B cell (primary cell): ENCODE data around the gene TRPV2. TPM values are rescaled to one million over a fixed set of nuclear protein-coding genes. Genes with fewer than 3 reads are reported as not detected.

Source experiments
- ATAC-seq: fragments of 200-7000 bp; cut with Tn5 transposase; one replicate; pipeline ENCODE4 v1.10.0; 2021; ENCODE audit warnings: low read depth, mild to moderate bottlenecking, moderate number of reproducible peaks, moderate library complexity
- CTCF ChIA-PET: fragments of 350-600 bp; sonication (Branson Sonifier 250); formaldehyde crosslinking; loops from one replicate; lab custom pipeline; 2021; ENCODE audit warnings: antibody characterized with exemption, inconsistent platforms; lab: Charles Lee
- POLR2A ChIA-PET: fragments of 350-600 bp; sonication (Branson Sonifier 250); formaldehyde crosslinking; loops from one replicate; lab custom pipeline; 2021; ENCODE audit warnings: antibody characterized with exemption; lab: Charles Lee
- DNase-seq: peaks from one replicate; pipeline ENCODE4 v3.0.0; 2013
- H2AFZ ChIP-seq: 2 replicates; pipeline ENCODE4 v1.6.1; 2012; ENCODE audit warnings: mild to moderate bottlenecking, low read depth, low read length; ENCODE audit not compliant: insufficient read depth, poor library complexity, severe bottlenecking
- H3K27ac ChIP-seq, 2 donors: 1 replicate in 1 of 2; 2 replicates in 1 of 2; pipeline ENCODE4 v1.5.1; 2012 to 2013; ENCODE audit warnings: low read length in 2 of 2, mild to moderate bottlenecking in 2 of 2, moderate library complexity in 1 of 2
- H3K27me3 ChIP-seq, 4 experiments: fragments of 200-600 bp in 1 of 4; sonication (generic) in 1 of 4; replicated peaks in 1 of 4; 1 replicate in 2 of 4; 2 replicates in 2 of 4; pipeline versions ENCODE4 v1.6.1 to v1.7.0; 2013 to 2016; ENCODE audit warnings: low read length in 3 of 4, mild to moderate bottlenecking in 2 of 4, mixed read lengths in 1 of 4, moderate library complexity in 1 of 4; ENCODE audit not compliant: insufficient read depth in 4 of 4, control insufficient read depth in 3 of 4; ENCODE audit errors: control extremely low read depth in 1 of 4
- H3K36me3 ChIP-seq, 2 experiments: replicated peaks in 1 of 2; 1 replicate in 1 of 2; 2 replicates in 1 of 2; pipeline versions ENCODE4 v1.6.1 to v1.7.1; 2013; ENCODE audit warnings: low read length in 1 of 2; ENCODE audit not compliant: insufficient read depth in 2 of 2, control insufficient read depth in 1 of 2; ENCODE audit errors: control extremely low read depth in 1 of 2, extremely low read depth in 1 of 2
- H3K4me1 ChIP-seq, 2 donors: fragments of 200-600 bp in 1 of 2; sonication (generic) in 1 of 2; 1 replicate in 1 of 2; 2 replicates in 1 of 2; pipeline versions ENCODE4 v1.5.1 to v1.6.1; 2013 to 2017; ENCODE audit warnings: low read length in 2 of 2; ENCODE audit not compliant: control insufficient read depth in 2 of 2, insufficient read depth in 2 of 2
- H3K4me2 ChIP-seq: replicated peaks from 2 replicates; pipeline ENCODE3; 2012; ENCODE audit warnings: mild to moderate bottlenecking, low read depth, low read length; ENCODE audit not compliant: poor library complexity, severe bottlenecking
- H3K4me3 ChIP-seq, 5 experiments: fragments of 200-600 bp in 1 of 5; sonication (generic) in 1 of 5; 1 replicate in 3 of 5; 2 replicates in 2 of 5; pipeline versions ENCODE4 v1.5.1 to v1.7.0; 2011 to 2016; ENCODE audit warnings: low read length in 4 of 5, mild to moderate bottlenecking in 4 of 5, low read depth in 2 of 5, control low read depth in 1 of 5, moderate library complexity in 1 of 5; ENCODE audit not compliant: insufficient read depth in 1 of 5; ENCODE audit errors: control extremely low read depth in 1 of 5, extremely low read depth in 1 of 5
- H3K79me2 ChIP-seq: fragments of 200-600 bp; sonication (generic); one replicate; pipeline ENCODE4 v1.6.0; 2016; ENCODE audit warnings: low read length; ENCODE audit not compliant: control insufficient read depth, insufficient read depth
- H3K9ac ChIP-seq: fragments of 200-600 bp; sonication (generic); 2 replicates; pipeline ENCODE4 v1.6.1; 2017; ENCODE audit warnings: mild to moderate bottlenecking, low read length, moderate library complexity
- H3K9me3 ChIP-seq, 3 donors: one replicate each; pipeline versions ENCODE4 v1.6.1 to v1.7.1; 2013; ENCODE audit warnings: low read length in 2 of 3; ENCODE audit not compliant: control insufficient read depth in 2 of 3, insufficient read depth in 1 of 3; ENCODE audit errors: control extremely low read depth in 1 of 3
- H4K20me1 ChIP-seq: 2 replicates; pipeline ENCODE4 v1.6.0; 2012; ENCODE audit warnings: mild to moderate bottlenecking, low read length; ENCODE audit not compliant: insufficient read depth, control insufficient read depth, poor library complexity, severe bottlenecking
- H3K27ac Mint-ChIP-seq: one replicate; pipeline ENCODE4 v1.8.0; 2021; ENCODE audit warnings: mixed read lengths
- H3K27me3 Mint-ChIP-seq: one replicate; pipeline ENCODE4 v1.8.0; 2021; ENCODE audit warnings: mixed read lengths
- H3K4me1 Mint-ChIP-seq: one replicate; pipeline ENCODE4 v1.8.0; 2021; ENCODE audit warnings: mixed read lengths
- H3K4me3 Mint-ChIP-seq: one replicate; pipeline ENCODE4 v1.8.0; 2021; ENCODE audit warnings: mixed read lengths
- H3K9me3 Mint-ChIP-seq: one replicate; pipeline ENCODE4 v1.8.0; 2022; ENCODE audit warnings: mixed read lengths; ENCODE audit not compliant: insufficient read depth
- EZH2 ChIP-seq: IDR thresholded peaks from 2 replicates; pipeline ENCODE4 v1.6.1; 2012; ENCODE audit warnings: borderline replicate concordance, low read depth, mild to moderate bottlenecking, moderate library complexity, low read length; ENCODE audit not compliant: insufficient read depth, poor library complexity, severe bottlenecking
- WGBS: methylation state at CpG from one replicate; pipeline ENCODE4 v1.1.5; 2013; ENCODE audit warnings: missing lambda C conversion rate; ENCODE audit not compliant: insufficient coverage; 5-methylcytosine and 5-hydroxymethylcytosine counted together
- intact Hi-C: fragments of 100-400 bp; cut with micrococcal nuclease; formaldehyde crosslinking; loops from one replicate; pipeline ENCODE4 v1.10.0; 2022
- polyA plus RNA-seq: library from polyadenylated mRNA; depleted of rRNA; stranded (reverse); fragments of >200 nt; gene quantifications from 2 replicates; pipeline ENCODE4 v1.2.3, GENCODE V29; 2012
- total RNA-seq, 2 donors: library from RNA; stranded (reverse); fragments of 120-200 nt in 1 of 2; gene quantifications; 1 replicate in 1 of 2; 2 replicates in 1 of 2; pipeline versions ENCODE4 v1.2.3 to v1.2.4, GENCODE V29; 2013 to 2022
- TF ChIP-seq, protein P1 (sequence below): fragments of 200-600 bp; IDR thresholded peaks from one replicate; pipeline ENCODE4 v1.8.0; 2022; ENCODE audit warnings: antibody characterized with exemption, mild to moderate bottlenecking

The TRPV2 gene
- total and polyA plus RNA-seq, 2 donors (not counting 1 experiment from before 2014, with no cell fraction given), result 58.6 to 89.0 TPM

DNA sequence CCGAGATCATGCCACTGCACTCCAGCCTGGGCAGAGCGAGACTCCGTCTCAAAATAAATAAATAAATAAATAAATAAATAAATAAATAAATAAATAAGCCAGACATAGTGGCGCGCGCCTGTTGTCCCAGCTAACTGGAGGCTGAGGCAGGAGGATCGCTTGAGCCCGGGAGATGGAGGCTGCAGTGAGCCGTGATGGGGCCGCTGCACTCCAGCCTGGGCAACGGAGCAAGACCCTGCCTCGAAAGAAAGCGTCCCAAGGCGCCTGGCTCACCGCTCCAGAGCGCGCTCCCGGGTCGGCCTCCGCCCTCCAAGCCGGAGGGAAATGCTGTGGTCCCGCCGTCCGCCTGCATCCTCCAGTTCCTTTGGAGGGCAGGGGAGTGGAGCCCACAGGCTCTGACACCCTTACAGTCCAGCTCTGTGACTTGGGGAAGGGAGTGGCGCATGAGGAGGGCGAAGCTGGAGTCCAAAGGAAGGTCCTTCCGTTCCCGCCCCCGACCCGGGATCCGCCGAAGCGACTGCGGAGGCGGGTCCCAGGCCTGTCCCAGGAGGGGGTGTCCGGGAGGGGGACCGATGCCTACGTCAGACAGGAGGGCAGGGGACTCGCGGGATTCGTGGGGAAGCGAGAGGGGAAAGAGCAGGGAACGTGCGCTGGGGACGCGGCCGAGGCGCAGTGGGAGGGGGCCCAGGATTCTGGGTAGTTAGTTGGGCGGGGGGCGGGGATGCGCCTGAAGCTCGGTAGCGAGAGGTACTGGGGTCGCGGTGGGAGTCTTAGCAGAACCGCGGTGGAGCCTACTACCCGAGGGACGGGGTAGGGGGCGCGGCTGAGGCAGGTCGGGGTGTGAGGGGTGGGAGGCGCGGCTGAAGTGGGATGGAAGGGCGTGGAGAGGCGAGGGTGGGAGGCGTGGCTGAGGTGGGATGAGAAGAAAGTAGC, 8.4 kb upstream of the TRPV2 start:
- Mint-ChIP-seq H3K9me3 (no peaks in the 10 kb centered on the region), H3K27ac (no peak overlapping the region), H3K27me3 (peaks cover 14% of the 10 kb centered on the region), H3K4me1 (peaks cover 13% of the 10 kb centered on the region), H3K4me3 (peak overlapping the region; percentile 66)
- Histone ChIP-seq H2AFZ (peak overlapping the region; percentile 77), H3K27ac (no peak overlapping the region), H3K4me1 (peaks cover 14 to 22% of the 10 kb centered on the region in 2 donors), H3K4me3 (peak overlapping the region in 4 of 5 experiments; percentile 23 to 54 (median 46)), H3K4me2 (peak overlapping the region; percentile 92), H3K79me2 (no peaks in the 10 kb centered on the region), H4K20me1 (no peaks in the 10 kb centered on the region), H3K36me3 (no peaks in the 10 kb centered on the region), H3K27me3 (peaks cover 0 to 26% (median 3%) of the 10 kb centered on the region in 4 experiments), H3K9ac (peak overlapping the region; percentile 63), H3K9me3 (peaks cover 0 to 2% (median 0%) of the 10 kb centered on the region in 3 donors)
- TF ChIP-seq EZH2, result peak; percentile 38
- TF ChIP-seq, protein P1, sequence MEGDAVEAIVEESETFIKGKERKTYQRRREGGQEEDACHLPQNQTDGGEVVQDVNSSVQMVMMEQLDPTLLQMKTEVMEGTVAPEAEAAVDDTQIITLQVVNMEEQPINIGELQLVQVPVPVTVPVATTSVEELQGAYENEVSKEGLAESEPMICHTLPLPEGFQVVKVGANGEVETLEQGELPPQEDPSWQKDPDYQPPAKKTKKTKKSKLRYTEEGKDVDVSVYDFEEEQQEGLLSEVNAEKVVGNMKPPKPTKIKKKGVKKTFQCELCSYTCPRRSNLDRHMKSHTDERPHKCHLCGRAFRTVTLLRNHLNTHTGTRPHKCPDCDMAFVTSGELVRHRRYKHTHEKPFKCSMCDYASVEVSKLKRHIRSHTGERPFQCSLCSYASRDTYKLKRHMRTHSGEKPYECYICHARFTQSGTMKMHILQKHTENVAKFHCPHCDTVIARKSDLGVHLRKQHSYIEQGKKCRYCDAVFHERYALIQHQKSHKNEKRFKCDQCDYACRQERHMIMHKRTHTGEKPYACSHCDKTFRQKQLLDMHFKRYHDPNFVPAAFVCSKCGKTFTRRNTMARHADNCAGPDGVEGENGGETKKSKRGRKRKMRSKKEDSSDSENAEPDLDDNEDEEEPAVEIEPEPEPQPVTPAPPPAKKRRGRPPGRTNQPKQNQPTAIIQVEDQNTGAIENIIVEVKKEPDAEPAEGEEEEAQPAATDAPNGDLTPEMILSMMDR, result no peak
- POLR2A ChIA-PET, result interaction anchor here (1.1 kb wide), 1 partner anchor 26 kb away, joined by 8 read pairs; the partner anchor contains the start of gene UBB
- ATAC-seq (peak; percentile 28), DNase-seq (no peak)
- intact Hi-C loops, result no loop called here
- CTCF ChIA-PET, result interaction anchor here (1.4 to 1.5 kb wide), 2 partner anchors 20 to 32 kb away, joined by 3 to 4 read pairs; no protein-coding TSS in a partner anchor
- 4% methylated on average over 58 of the region's 67 CpGs for WGBS
